CD4-positive, alpha-beta T cell (primary cell): ENCODE data around the gene KRTAP19-4. TPM values are rescaled to one million over a fixed set of nuclear protein-coding genes. Genes with fewer than 3 reads are reported as not detected.

ENCODE experiments used
- ATAC-seq: fragments of 200-7000 bp; cut with Tn5 transposase; one replicate; pipeline ENCODE4 v1.10.0; 2022; ENCODE audit warnings: mild to moderate bottlenecking; ENCODE audit not compliant: poor library complexity
- CTCF ChIA-PET: fragments of 350-600 bp; sonication (Branson Sonifier 250); formaldehyde crosslinking; loops from one replicate; lab custom pipeline; 2021; ENCODE audit warnings: antibody characterized with exemption, inconsistent platforms; lab: Charles Lee
- POLR2A ChIA-PET: fragments of 350-600 bp; sonication (Branson Sonifier 250); formaldehyde crosslinking; loops from one replicate; lab custom pipeline; 2021; ENCODE audit warnings: antibody characterized with exemption, inconsistent platforms; lab: Charles Lee
- DNase-seq, 14 experiments: peaks; one replicate each; pipeline ENCODE4 v3.0.0-alpha.2; 2013 to 2020; ENCODE audit warnings: mixed read lengths in 2 of 14
- H3K27ac ChIP-seq, 2 donors: one replicate each; pipeline versions ENCODE4 v1.5.1 to v1.7.0; 2013; ENCODE audit warnings: low read length in 2 of 2, low read depth in 1 of 2, mild to moderate bottlenecking in 1 of 2
- H3K27me3 ChIP-seq, 2 experiments: 1 replicate in 1 of 2; 2 replicates in 1 of 2; pipeline versions ENCODE4 v1.6.1 to v1.7.0; 2013; ENCODE audit warnings: low read length in 2 of 2, control low read depth in 1 of 2, mild to moderate bottlenecking in 1 of 2, moderate library complexity in 1 of 2; ENCODE audit not compliant: insufficient read depth in 2 of 2, control insufficient read depth in 1 of 2
- H3K36me3 ChIP-seq: one replicate; pipeline ENCODE4 v1.6.1; 2013; ENCODE audit warnings: low read length, control low read depth; ENCODE audit not compliant: insufficient read depth
- H3K4me1 ChIP-seq: one replicate; pipeline ENCODE4 v1.6.1; 2013; ENCODE audit warnings: low read length, control low read depth; ENCODE audit not compliant: insufficient read depth
- H3K4me3 ChIP-seq: one replicate; pipeline ENCODE4 v1.5.1; 2013; ENCODE audit warnings: mild to moderate bottlenecking, low read length, moderate library complexity
- H3K9me3 ChIP-seq, 2 experiments: 1 replicate in 1 of 2; 2 replicates in 1 of 2; pipeline versions ENCODE4 v1.6.1 to v1.7.0; 2013; ENCODE audit warnings: low read length in 2 of 2, mild to moderate bottlenecking in 2 of 2, control low read depth in 1 of 2, moderate library complexity in 1 of 2; ENCODE audit not compliant: control insufficient read depth in 1 of 2, insufficient read depth in 1 of 2
- H3K27ac Mint-ChIP-seq: one replicate; pipeline ENCODE4 v1.8.0; 2020; ENCODE audit warnings: mixed read lengths
- H3K27me3 Mint-ChIP-seq: one replicate; pipeline ENCODE4 v1.8.0; 2021; ENCODE audit warnings: mixed read lengths
- H3K36me3 Mint-ChIP-seq: one replicate; pipeline ENCODE4 v1.8.0; 2021; ENCODE audit warnings: low read depth, mixed read lengths
- H3K4me1 Mint-ChIP-seq: one replicate; pipeline ENCODE4 v1.8.0; 2021; ENCODE audit warnings: low read depth, mixed read lengths
- H3K4me3 Mint-ChIP-seq: one replicate; pipeline ENCODE4 v1.8.0; 2020; ENCODE audit warnings: mild to moderate bottlenecking, mixed read lengths
- H3K9me3 Mint-ChIP-seq: one replicate; pipeline ENCODE4 v1.8.0; 2020; ENCODE audit warnings: mixed read lengths
- CTCF ChIP-seq: fragments of 200-600 bp; IDR thresholded peaks from one replicate; pipeline ENCODE4 v1.8.0; 2022; ENCODE audit warnings: antibody characterized with exemption, mild to moderate bottlenecking
- intact Hi-C, 2 experiments: fragments of 100-400 bp; cut with DNase I in 1 of 2; cut with micrococcal nuclease in 1 of 2; formaldehyde crosslinking; loops; one replicate each; pipeline versions ENCODE4 v1.15.1 to v1.9.0; 2023 to 2025; cut with DNase I, micrococcal nuclease
- total RNA-seq, 174 experiments: library from RNA in 2 of 174; stranded (reverse) in 2 of 174; gene quantifications; one replicate each; pipeline ENCODE4 v1.2.3 and lab custom pipeline; 2021 to 2026

KRTAP19-4 gene
- total RNA-seq, 2 experiments from 2014 or later: not detected

- no peaks in the 10 kb centered on the region for H3K4me1 Mint-ChIP-seq
- CTCF ChIA-PET: no interaction called here
- H3K27ac Mint-ChIP-seq: no peak overlapping the region
- H3K27me3 Mint-ChIP-seq: peaks cover 5% of the 10 kb centered on the region
- no peaks in the 10 kb centered on the region for H3K9me3 ChIP-seq
- POLR2A ChIA-PET: no interaction called here
- intact Hi-C loops: no loop called here
- H3K4me3 Mint-ChIP-seq: no peak overlapping the region
- DNase-seq: no peak
- H3K9me3 Mint-ChIP-seq: no peaks in the 10 kb centered on the region
- no peaks in the 10 kb centered on the region for H3K4me1 ChIP-seq
- no peak for TF ChIP-seq CTCF
- no peak overlapping the region for H3K27ac ChIP-seq
- peaks cover 0 to 6% of the 10 kb centered on the region in 2 experiments for H3K27me3 ChIP-seq
- ATAC-seq: no peak
- no peaks in the 10 kb centered on the region for H3K36me3 Mint-ChIP-seq
- H3K4me3 ChIP-seq: no peak overlapping the region
- H3K36me3 ChIP-seq: no peaks in the 10 kb centered on the region
Measured at GRCh38 chr21:30448514-30448913, 48.5 kb downstream of the KRTAP19-4 start.

- Histone ChIP-seq H3K27me3 (peaks cover 0 to 6% of the 10 kb centered on the region in 2 experiments), H3K9me3 (no peaks in the 10 kb centered on the region), H3K36me3 (no peaks in the 10 kb centered on the region), H3K27ac (no peak overlapping the region), H3K4me3 (no peak overlapping the region), H3K4me1 (no peaks in the 10 kb centered on the region)
- no peak for TF ChIP-seq CTCF
- Mint-ChIP-seq H3K27ac (no peak overlapping the region), H3K4me3 (no peak overlapping the region), H3K36me3 (no peaks in the 10 kb centered on the region), H3K27me3 (no peaks in the 10 kb centered on the region), H3K4me1 (no peaks in the 10 kb centered on the region), H3K9me3 (no peaks in the 10 kb centered on the region)
- CTCF ChIA-PET: no interaction called here
- ATAC-seq (no peak), DNase-seq (no peak)
- POLR2A ChIA-PET: no interaction called here
- intact Hi-C loops: no loop called here
Measured at GRCh38 chr21:30447056-30447455, 49.9 kb downstream of the KRTAP19-4 start.

Other genes starting within 250 kb of the KRTAP19-4 start
- not detected for gene KRTAP24-1, start 214.2 kb downstream of the KRTAP19-4 start, total RNA-seq
- not detected for gene KRTAP25-1, start 207.7 kb downstream of the KRTAP19-4 start, total RNA-seq
- gene KRTAP26-1, start 176.8 kb downstream of the KRTAP19-4 start, total RNA-seq: not detected
- not detected for gene KRTAP27-1, start 159.5 kb downstream of the KRTAP19-4 start, total RNA-seq
- gene KRTAP23-1, start 148.6 kb downstream of the KRTAP19-4 start, total RNA-seq: not detected
- not detected for gene KRTAP13-2, start 124.9 kb downstream of the KRTAP19-4 start, total RNA-seq
- not detected for gene KRTAP13-1, start 101.1 kb downstream of the KRTAP19-4 start, total RNA-seq
- gene KRTAP13-3, start 71.2 kb downstream of the KRTAP19-4 start, total RNA-seq: not detected
- not detected for gene KRTAP13-4, start 66.9 kb downstream of the KRTAP19-4 start, total RNA-seq
- gene KRTAP15-1, start 56.9 kb downstream of the KRTAP19-4 start, total RNA-seq: not detected
- not detected for gene KRTAP19-1, start 16.8 kb downstream of the KRTAP19-4 start, total RNA-seq
- not detected for gene KRTAP19-2, start 9.7 kb downstream of the KRTAP19-4 start, total RNA-seq
- not detected for gene KRTAP19-3, start 5.2 kb downstream of the KRTAP19-4 start, total RNA-seq
- not detected for gene KRTAP19-5, start 5.0 kb upstream of the KRTAP19-4 start, total RNA-seq
- not detected for gene KRTAP19-6, start 44.7 kb upstream of the KRTAP19-4 start, total RNA-seq
- not detected for gene KRTAP19-7, start 64.1 kb upstream of the KRTAP19-4 start, total RNA-seq
- gene KRTAP22-2, start 93.2 kb upstream of the KRTAP19-4 start, total RNA-seq: not detected
- not detected for gene KRTAP6-3, start 95.3 kb upstream of the KRTAP19-4 start, total RNA-seq
- gene KRTAP6-2, start 101.7 kb upstream of the KRTAP19-4 start, total RNA-seq: not detected
- not detected for gene KRTAP22-1, start 103.9 kb upstream of the KRTAP19-4 start, total RNA-seq
- not detected for gene KRTAP6-1, start 116.8 kb upstream of the KRTAP19-4 start, total RNA-seq
- not detected for gene KRTAP20-1, start 119.3 kb upstream of the KRTAP19-4 start, total RNA-seq
- not detected for gene KRTAP20-4, start 123.5 kb upstream of the KRTAP19-4 start, total RNA-seq
- gene KRTAP20-2, start 138.0 kb upstream of the KRTAP19-4 start, total RNA-seq: not detected
- gene KRTAP20-3, start 145.7 kb upstream of the KRTAP19-4 start, total RNA-seq: not detected
- not detected for gene KRTAP21-3, start 221.6 kb upstream of the KRTAP19-4 start, total RNA-seq